Measurements from ENCODE around the gene IPO4. TPM values are rescaled to one million over a fixed set of nuclear protein-coding genes. Genes with fewer than 3 reads are reported as not detected.

IPO4 gene
- total and polyA plus RNA-seq, 10 of the 15 experiments (the other 5 are each of a cell fraction or from before 2014, with no cell fraction given): 7.8 to 139 (median 37.6) TPM

DNA sequence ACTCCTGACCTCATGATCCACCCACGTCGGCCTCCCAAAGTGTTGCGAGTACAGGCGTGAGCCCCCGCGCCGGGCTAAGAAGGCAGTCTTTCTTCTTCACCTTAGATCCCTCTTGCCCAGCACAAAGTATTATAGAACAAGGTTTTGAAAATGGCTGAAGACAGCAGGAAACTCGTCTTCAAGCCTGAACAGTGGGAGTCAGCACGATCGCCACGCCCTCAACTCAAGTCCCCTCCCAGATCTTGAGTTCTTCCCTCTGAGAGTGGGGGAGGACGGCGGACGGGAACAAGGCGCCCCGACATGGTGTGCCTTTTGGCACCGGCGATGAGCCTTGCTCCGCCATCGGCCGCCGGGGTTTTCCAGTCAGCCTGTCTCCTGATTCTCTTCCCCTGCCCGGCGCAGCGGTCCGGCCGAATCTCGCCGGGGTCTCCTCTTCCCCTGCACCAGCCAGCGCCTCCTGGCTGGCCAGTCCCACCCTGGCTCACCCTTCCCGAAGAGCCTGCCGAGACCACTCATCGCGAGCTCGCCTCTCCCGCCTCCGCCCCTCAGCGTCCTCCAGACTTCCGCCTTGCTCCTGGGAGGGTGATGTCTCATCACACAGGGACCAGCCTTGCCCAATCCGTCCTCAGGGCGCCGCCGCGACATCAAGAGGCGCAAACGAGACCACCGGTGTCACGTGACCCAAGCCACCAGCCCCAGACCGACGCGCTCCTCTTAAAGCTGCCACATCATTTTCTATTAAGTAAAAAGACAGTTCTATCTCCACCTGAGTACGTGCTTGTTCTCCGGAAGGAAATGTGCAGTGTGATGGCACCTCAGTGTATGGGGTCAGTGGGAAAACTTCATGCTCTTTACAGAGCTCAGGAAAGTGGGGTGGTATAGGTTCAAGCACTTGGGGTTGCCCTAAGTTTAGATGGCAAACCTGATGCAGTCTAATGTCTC is 24.6 kb upstream of the IPO4 start, which contains the start of gene CHMP4A:
TSS of gene CHMP4A (minus strand) at position 565 of the 942 bp plus-strand sequence. CDS start at position 516, 49 bp downstream.
- in situ Hi-C loops (cut with MboI) (no loop called here), intact Hi-C loops (cut with micrococcal nuclease; ENCODE audit: unreplicated experiment) (loop anchor here (1.0 to 10.0 kb wide), 4 partner anchors 17 to 198 kb away; partner anchors contain the start of genes GMPR2 and NEDD8)
- H4K20me1 ChIP-seq (ENCODE audit: control insufficient read depth, insufficient read depth): no peaks in the 10 kb centered on the region
- peak; percentile 88 for ATAC-seq
- no TSS peak for BruUV-seq (replicated peaks)
- DNase-seq (ENCODE audit: low read depth, low spot score): peak; percentile 92
- peak; percentile 98 for FAIRE-seq
- peaks cover 19% of the 10 kb centered on the region for H3K79me2 ChIP-seq (ENCODE audit: control insufficient read depth, insufficient read depth, low read length)
- H3K36me3 ChIP-seq (ENCODE audit: control insufficient read depth in 2 of 2, insufficient read depth in 2 of 2, low read length in 1 of 2): peaks cover 4 to 23% of the 10 kb centered on the region in 2 experiments
- peak within 1 kb of the TSS; percentile 91 for H3K9ac ChIP-seq (ENCODE audit: control insufficient read depth, insufficient read depth, low read length)
- H2AFZ ChIP-seq (ENCODE audit: control insufficient read depth, low read depth, low read length): peak within 1 kb of the TSS; percentile 69
- ChIA-PET RAD21 (ENCODE audit: unreplicated experiment) (interaction anchor here (0.7 to 3.6 kb wide), 10 partner anchors 8 to 104 kb away, joined by 3 to 23 read pairs (median 8); partner anchors contain the start of genes CIDEB, IPO4, IRF9 and TINF2), CTCF (interaction anchor here (0.6 to 6.3 kb wide), 22 partner anchors 13 to 218 kb away, joined by 3 to 54 read pairs (median 4); partner anchors contain the start of genes CIDEB, IPO4, IRF9 and PSME2), POLR2A (interaction anchor here (0.7 to 4.3 kb wide), 26 partner anchors 18 to 132 kb away, joined by 3 to 50 read pairs (median 4); partner anchors contain the start of genes DCAF11, EMC9, IPO4 and IRF9), SMC1A (ENCODE audit: uncharacterized antibody, unreplicated experiment) (interaction anchor here (0.8 to 2.1 kb wide), 17 partner anchors 10 to 891 kb away, joined by 3 to 8 read pairs (median 4); partner anchors contain the start of genes DCAF11, IRF9, NRL and RABGGTA)
- peak within 1 kb of the TSS; percentile 85 for H3K4me2 ChIP-seq (ENCODE audit: control insufficient read depth, insufficient read depth)
- no peaks in the 10 kb centered on the region for H3K27me3 ChIP-seq (replicated peaks in 1 of 2; ENCODE audit: control insufficient read depth in 2 of 2, insufficient read depth in 2 of 2, low read length in 1 of 2)
- peak within 1 kb of the TSS; percentile 73 for H3K4me3 ChIP-seq
- peaks cover 15% of the 10 kb centered on the region for H3K4me1 ChIP-seq (ENCODE audit: control insufficient read depth, insufficient read depth, low read length)
- H3K9me3 ChIP-seq (replicated peaks; ENCODE audit: control insufficient read depth, insufficient read depth, low read length): no peaks in the 10 kb centered on the region
- H3K27ac ChIP-seq (ENCODE audit: control insufficient read depth, insufficient read depth): peak within 1 kb of the TSS; percentile 89
- under 1% methylated on average over 53 of the region's 53 CpGs for WGBS (ENCODE audit: insufficient coverage, insufficient replicate concordance, low lambda C conversion rate, missing lambda C conversion rate)
- TF ChIP-seq RBBP5 (conservative IDR thresholded peaks at IDR 0.05) (no peak), BACH1 (IDR thresholded peaks at IDR 0.05; ENCODE audit: borderline replicate concordance) (peak; percentile 94), PML (IDR thresholded peaks at IDR 0.05; ENCODE audit: low read length) (peak; percentile 97), BRCA1 (IDR thresholded peaks at IDR 0.05; ENCODE audit: low read depth, low read length) (peak; percentile 55), ZBED1 (IDR thresholded peaks at IDR 0.05; ENCODE audit: borderline replicate concordance) (peak; percentile 49), PAX8 (IDR thresholded peaks at IDR 0.05) (peak; percentile 81; the same call in 1 of the 2 replicates), MYB (IDR thresholded peaks at IDR 0.05; ENCODE audit: borderline replicate concordance, low read depth, low read length) (no peak), ZZZ3 (IDR thresholded peaks at IDR 0.05; ENCODE audit: control insufficient read depth, insufficient read length, low read depth) (no peak), SRF (IDR thresholded peaks at IDR 0.05; ENCODE audit: low read depth in 2 of 2, low read length in 2 of 2) (peak in 1 of 2 experiments; percentile 75; a peak in 1 of 4 replicates)
- TF ChIP-seq, protein P1, sequence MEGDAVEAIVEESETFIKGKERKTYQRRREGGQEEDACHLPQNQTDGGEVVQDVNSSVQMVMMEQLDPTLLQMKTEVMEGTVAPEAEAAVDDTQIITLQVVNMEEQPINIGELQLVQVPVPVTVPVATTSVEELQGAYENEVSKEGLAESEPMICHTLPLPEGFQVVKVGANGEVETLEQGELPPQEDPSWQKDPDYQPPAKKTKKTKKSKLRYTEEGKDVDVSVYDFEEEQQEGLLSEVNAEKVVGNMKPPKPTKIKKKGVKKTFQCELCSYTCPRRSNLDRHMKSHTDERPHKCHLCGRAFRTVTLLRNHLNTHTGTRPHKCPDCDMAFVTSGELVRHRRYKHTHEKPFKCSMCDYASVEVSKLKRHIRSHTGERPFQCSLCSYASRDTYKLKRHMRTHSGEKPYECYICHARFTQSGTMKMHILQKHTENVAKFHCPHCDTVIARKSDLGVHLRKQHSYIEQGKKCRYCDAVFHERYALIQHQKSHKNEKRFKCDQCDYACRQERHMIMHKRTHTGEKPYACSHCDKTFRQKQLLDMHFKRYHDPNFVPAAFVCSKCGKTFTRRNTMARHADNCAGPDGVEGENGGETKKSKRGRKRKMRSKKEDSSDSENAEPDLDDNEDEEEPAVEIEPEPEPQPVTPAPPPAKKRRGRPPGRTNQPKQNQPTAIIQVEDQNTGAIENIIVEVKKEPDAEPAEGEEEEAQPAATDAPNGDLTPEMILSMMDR (IDR thresholded peaks at IDR 0.05 in 2 of 3, conservative IDR thresholded peaks at IDR 0.05 in 1 of 3; ENCODE audit: control insufficient read depth in 2 of 3, extremely low read depth in 1 of 3, insufficient read depth in 1 of 3, low read depth in 3 of 3, low read length in 3 of 3): no peak
- TF ChIP-seq, protein P2, sequence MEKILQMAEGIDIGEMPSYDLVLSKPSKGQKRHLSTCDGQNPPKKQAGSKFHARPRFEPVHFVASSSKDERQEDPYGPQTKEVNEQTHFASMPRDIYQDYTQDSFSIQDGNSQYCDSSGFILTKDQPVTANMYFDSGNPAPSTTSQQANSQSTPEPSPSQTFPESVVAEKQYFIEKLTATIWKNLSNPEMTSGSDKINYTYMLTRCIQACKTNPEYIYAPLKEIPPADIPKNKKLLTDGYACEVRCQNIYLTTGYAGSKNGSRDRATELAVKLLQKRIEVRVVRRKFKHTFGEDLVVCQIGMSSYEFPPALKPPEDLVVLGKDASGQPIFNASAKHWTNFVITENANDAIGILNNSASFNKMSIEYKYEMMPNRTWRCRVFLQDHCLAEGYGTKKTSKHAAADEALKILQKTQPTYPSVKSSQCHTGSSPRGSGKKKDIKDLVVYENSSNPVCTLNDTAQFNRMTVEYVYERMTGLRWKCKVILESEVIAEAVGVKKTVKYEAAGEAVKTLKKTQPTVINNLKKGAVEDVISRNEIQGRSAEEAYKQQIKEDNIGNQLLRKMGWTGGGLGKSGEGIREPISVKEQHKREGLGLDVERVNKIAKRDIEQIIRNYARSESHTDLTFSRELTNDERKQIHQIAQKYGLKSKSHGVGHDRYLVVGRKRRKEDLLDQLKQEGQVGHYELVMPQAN (conservative IDR thresholded peaks at IDR 0.05): peak; percentile 79
- TF ChIP-seq, protein P3, sequence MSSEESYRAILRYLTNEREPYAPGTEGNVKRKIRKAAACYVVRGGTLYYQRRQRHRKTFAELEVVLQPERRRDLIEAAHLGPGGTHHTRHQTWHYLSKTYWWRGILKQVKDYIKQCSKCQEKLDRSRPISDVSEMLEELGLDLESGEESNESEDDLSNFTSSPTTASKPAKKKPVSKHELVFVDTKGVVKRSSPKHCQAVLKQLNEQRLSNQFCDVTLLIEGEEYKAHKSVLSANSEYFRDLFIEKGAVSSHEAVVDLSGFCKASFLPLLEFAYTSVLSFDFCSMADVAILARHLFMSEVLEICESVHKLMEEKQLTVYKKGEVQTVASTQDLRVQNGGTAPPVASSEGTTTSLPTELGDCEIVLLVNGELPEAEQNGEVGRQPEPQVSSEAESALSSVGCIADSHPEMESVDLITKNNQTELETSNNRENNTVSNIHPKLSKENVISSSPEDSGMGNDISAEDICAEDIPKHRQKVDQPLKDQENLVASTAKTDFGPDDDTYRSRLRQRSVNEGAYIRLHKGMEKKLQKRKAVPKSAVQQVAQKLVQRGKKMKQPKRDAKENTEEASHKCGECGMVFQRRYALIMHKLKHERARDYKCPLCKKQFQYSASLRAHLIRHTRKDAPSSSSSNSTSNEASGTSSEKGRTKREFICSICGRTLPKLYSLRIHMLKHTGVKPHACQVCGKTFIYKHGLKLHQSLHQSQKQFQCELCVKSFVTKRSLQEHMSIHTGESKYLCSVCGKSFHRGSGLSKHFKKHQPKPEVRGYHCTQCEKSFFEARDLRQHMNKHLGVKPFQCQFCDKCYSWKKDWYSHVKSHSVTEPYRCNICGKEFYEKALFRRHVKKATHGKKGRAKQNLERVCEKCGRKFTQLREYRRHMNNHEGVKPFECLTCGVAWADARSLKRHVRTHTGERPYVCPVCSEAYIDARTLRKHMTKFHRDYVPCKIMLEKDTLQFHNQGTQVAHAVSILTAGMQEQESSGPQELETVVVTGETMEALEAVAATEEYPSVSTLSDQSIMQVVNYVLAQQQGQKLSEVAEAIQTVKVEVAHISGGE (CRISPR knock-in tag; IDR thresholded peaks at IDR 0.05): peak; percentile 72

All from GM12878 (cell line).